DOHH2 (cell line): ENCODE measurements around the gene PRRG3.

ENCODE experiments used
- EZH2phosphoT487 ChIP-seq: fragments of 200-600 bp; sonication (generic); IDR thresholded peaks from 2 replicates; pipeline ENCODE4 v1.6.1; 2017; ENCODE audit warnings: borderline replicate concordance, mild to moderate bottlenecking, antibody characterized with exemption, low read length, moderate library complexity, mixed read lengths
- TF ChIP-seq, protein P1 (sequence below): fragments of 200-600 bp; sonication (generic); IDR thresholded peaks from one replicate; pipeline ENCODE4 v1.5.1; 2014; ENCODE audit warnings: antibody characterized with exemption, mild to moderate bottlenecking, low read depth, low read length; ENCODE audit not compliant: poor library complexity, severe bottlenecking

DNA sequence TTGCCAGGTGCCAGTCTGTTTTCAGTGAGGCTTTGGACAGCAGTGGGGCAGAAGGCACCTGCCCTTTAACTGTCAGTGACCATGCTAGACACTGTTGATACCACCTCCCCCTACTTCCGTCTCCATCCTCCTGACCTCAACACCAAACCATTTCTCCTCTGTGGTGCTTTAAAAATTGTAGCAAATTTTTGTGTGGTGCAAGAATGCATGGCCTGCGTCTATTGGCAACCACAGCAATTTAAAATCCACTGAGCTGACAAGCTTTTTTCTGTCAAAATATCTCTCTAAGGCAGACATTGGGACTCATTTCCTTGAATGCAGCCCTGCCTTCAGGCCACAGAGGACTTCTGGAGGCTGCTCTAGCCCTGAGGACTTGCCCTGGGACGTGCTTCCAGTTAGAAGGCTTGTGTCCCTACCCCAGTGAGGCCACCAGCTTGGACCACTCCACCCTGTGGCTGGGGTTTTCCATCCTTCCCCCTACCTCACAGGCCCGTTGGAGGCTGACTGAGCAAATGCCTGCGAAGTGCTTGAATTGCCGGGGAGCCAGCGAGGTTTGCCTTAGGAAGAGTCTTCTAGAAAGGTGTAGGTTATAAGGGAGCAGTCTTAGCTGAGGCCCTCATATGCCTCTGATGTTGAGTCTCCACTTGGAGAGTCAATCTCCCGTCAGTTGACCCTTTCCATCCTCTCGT, 6.9 kb downstream of the PRRG3 start:
- TF ChIP-seq, protein P1, sequence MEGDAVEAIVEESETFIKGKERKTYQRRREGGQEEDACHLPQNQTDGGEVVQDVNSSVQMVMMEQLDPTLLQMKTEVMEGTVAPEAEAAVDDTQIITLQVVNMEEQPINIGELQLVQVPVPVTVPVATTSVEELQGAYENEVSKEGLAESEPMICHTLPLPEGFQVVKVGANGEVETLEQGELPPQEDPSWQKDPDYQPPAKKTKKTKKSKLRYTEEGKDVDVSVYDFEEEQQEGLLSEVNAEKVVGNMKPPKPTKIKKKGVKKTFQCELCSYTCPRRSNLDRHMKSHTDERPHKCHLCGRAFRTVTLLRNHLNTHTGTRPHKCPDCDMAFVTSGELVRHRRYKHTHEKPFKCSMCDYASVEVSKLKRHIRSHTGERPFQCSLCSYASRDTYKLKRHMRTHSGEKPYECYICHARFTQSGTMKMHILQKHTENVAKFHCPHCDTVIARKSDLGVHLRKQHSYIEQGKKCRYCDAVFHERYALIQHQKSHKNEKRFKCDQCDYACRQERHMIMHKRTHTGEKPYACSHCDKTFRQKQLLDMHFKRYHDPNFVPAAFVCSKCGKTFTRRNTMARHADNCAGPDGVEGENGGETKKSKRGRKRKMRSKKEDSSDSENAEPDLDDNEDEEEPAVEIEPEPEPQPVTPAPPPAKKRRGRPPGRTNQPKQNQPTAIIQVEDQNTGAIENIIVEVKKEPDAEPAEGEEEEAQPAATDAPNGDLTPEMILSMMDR, result no peak
- no peak for TF ChIP-seq EZH2phosphoT487
